Measurements from ENCODE around the gene XPO1. TPM values are rescaled to one million over a fixed set of nuclear protein-coding genes. Genes with fewer than 3 reads are reported as not detected.
"Not testable (repeated sequence)": the region's sequence is repeated elsewhere in the genome, so short reads cannot be mapped to it uniquely, and the experiment has no call there.

Gene XPO1
- total RNA-seq, 1 experiment from 2014 or later, result 209 TPM

DNA sequence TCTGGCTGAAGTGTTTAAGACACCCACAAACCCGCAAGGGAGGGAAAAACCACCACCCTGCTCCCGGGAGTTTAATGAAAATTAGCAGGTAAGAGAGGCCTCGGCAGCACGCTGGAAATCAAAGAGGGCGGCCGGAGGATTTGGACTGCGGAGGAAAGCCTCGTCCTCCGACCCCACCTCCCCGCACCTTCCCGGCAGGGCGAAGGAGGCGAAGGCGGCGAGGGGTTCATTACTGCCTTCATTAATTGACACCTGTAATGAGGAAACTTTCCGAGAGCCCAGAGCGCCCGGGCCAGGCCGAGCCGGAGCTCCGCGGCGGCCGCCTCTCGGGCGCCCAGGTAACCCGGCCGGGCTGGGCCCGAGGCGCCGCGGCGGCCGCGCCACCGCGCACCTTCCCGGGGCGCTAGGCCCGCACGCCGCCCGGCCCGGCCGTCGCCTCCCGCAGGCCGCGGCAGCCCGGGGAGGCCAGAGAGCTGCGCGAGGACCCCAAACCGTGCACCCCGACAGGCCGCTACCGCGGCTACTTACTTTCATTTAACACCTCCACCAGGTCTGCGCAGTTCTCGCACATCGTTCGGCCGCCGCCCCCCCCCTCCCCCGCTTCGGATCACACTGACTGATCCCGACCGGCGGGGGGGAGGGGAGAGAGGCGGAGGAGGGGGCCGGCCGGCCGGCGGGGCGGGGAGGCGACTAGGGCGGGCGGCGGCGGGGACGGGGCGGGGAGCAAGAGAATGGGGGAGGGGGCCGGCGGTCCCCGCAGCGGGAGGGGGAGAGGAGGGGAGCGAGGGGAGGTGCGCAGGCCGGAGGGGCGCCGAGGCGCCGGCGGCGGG lies 67.8 kb downstream of the XPO1 start:
- DNase-seq (ENCODE audit: extremely low read depth, low read depth), result peak; percentile 80

DNA sequence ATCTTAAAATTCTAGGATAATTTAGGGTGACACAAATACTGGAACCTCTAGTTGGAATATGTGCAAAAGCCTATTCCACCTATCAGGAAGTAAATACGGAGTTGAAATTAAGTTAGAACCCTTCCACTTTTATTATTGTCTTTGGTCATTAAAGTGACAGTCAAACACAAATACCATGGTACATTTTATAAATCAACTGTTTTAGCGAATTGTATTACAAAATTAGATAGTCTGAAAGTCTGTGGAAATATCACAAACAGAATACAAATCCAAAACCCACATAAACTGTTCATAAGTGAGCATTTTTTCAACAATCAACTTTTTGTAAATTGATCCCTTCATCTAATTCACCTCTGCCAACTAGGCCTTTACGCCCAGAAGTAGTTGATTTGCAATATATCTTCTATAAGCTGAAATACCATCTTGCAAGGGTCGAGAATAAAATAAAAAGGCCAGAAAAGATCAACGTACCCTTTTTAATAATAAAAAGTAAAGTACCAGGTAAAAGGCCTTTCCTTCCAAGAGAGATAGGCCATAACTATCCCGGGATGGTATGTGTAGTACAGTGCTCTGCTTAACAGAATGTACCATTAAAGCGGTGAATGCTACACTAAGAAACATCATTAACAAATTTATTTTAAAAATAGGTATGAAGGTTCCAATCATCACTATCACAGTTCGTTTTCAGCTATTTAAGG lies 68.6 kb downstream of the XPO1 start:
- no peak for DNase-seq (ENCODE audit: extremely low read depth, low read depth)

DNA sequence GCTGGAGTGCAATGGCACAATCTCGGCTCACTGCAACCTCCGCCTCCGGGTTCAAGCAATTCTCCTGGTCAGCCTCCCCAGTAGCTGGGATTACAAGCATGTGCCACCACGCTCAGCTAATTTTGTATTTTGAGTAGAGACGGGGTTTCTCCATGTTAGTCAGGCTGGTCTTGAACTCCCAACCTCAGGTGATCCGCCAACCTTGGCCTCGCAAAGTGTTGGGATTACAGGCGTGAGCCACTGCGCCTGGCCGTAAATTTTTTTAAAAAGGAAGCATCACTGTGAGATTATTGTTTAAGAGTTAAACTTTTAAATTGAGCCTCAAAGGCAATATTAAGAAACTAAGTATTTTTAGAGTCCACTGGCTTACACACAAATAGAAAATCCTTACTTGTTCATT lies 69.9 kb downstream of the XPO1 start:
- DNase-seq (ENCODE audit: extremely low read depth, low read depth), result not testable (repeated sequence)

DNA sequence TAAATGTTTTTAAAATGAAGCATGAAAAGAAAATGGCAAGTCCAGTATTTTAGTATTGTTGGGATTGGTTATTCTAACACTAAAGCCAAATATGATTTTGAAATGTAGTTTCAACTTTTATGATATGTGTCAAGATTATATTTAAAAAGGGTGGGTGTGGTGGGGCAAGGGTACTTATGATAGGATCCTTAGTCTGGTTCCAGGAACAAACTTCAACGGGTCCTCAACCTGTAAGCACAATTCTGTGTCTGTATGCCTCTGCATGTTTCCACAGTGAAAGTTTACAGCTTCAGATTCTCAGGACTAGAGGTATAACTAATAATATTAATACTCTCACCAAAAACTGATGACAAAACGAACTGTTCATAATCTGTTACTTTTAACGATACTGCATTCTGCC lies 73.1 kb downstream of the XPO1 start:
- DNase-seq (ENCODE audit: extremely low read depth, low read depth), result no peak

DNA sequence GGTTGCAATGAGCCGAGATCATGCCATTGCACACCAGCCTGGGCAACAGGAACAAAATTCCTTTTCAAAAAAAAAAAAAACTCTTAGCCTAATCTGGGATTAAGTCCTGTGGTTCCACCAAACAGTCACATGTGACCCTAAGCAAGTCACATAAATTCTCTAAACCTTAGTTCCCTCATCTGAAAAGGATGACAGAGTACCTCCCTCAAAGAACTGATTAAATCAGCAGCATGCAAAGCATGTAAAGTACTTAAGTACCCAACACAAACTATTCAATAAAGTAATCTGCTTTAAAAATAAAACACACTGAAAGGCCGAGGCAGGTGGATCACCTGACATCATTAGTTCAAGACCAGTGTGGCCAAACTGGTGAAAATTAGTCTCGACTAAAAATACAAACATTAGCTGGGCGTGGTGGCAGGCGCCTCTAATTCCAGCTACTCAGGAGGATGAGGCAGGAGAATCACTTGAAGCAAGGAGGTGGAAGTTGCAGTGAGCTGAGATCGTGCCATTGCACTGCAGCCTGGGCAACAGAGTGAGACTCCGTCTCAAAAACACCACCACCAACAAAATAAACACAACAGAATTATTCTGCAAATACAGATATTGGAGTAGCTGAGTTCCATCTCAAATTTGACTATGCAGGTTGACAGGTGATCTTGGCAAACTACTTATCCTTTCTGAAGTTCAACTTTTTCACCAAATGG lies 74.2 kb downstream of the XPO1 start:
- DNase-seq (ENCODE audit: extremely low read depth, low read depth), result no peak

DNA sequence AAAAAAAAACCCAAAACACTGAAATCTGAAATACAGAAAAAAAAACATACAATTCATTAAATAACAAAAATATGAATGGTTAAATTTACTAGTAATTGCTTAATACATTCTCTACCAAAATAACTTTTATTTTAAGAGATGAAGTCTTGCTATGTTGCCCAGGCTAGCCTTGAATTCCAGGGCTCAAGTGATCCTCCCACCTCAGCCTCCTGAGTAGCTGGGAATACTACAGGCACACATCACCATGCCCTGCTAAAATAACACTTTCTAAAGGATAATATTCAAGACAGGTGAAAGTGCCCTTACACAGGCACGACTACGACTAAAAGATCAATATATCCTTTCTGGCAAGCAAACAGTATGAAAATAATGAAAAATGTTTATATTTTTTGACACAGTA lies 76.8 kb downstream of the XPO1 start:
- no peak for DNase-seq (ENCODE audit: extremely low read depth, low read depth)

DNA sequence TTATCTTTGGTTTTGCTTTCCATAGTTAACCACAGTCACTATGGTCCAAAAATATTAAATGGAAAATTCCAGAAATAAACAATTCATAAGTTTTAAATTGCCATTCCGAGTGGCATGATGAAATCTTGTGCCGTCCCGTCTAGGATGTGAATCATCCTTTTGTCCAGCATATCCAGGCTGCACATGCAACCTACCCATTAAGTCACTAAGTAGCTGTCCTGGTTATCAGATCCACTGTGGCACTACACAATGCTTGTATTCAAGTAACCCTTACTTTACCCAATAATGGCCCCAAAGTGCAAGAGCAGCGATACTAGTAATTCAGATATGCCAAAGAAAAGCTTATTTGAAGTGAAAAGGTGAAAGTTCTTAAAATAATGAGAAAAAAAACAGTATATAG lies 78.0 kb downstream of the XPO1 start:
- peak; percentile 28 for DNase-seq (ENCODE audit: extremely low read depth, low read depth)

DNA sequence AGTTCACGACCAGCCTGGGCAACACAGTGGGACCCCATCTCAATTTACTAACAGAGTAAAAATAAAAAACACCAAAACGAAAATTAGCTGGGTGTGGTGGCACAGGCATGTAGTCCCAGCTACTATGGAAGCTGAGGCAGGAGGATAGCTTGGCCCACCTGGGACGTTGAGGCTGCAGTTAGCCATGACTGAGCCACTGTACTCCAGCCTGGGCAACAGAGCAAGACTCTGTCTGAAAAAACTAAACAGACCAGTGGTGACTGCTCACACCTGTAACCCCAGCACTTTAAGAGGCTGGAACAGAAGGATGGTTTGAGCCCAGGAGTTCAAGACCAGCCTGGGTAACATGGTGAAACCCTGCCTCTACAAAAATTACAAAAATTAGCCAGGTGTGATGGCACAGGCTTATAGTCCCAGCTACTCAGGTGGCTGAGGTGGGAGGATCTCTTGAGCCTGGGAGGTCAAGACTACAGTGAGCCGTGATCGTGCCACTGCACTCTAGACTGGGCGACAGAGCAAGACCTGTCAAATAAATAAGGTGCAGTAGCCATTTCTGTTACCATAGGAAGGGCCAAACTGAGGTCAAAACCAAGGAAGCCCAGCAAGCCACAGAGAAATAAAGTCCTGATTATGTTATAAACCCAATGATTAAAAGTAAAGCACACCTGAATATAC lies 81.3 kb downstream of the XPO1 start:
- DNase-seq (ENCODE audit: extremely low read depth, low read depth), result no peak

DNA sequence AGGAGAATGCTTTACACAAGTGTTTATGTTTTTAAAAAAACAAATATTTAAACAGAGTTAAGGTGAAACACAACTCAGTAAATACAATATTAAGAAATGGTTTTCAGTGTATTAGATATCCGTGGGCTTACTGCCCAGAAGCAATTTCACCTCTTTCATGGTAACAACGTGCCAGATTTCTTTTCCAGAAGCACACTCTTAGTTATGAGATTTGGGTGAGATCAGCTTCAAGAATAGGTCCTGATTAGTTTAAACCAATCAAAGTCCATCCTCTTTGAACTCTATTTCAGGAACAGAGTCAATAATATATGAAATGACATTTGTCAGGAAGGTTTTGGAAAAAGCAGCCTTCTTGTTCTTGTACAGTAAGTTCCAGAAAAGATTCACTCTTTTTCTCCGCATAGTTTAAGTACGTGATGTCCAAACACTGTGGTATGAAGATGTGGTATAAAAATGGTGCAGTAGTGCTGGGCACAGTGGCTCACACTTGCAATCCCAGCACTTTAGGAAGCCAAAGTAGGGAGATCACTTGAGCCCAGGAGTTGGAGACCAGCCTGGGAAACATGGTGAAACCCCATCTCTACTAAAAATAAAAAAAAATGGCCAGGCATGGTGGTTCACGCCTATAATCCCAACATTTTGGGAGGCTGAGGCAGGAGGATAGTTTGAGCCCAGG lies 81.9 kb downstream of the XPO1 start:
- DNase-seq (ENCODE audit: extremely low read depth, low read depth), result no peak

DNA sequence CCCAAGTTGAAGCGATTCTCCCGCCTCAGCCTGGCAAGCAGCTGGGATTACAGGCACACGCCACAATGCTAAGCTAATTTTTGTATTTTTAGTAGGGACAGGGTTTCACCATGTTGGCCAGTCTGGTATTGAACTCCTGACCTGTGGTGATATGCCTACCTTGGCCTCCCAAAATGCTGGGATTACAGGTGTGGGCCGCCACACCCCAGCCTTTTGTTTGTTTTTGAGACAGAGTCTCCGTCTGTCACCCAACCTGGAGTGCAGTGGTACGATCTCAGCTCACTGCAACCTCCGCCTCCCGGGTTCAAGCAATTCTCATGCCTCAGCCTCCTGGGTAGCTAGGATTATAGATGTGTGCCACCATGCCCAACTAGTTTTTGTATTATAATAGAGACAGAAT lies 83.2 kb downstream of the XPO1 start:
- not testable (repeated sequence) for DNase-seq (ENCODE audit: extremely low read depth, low read depth)

DNA sequence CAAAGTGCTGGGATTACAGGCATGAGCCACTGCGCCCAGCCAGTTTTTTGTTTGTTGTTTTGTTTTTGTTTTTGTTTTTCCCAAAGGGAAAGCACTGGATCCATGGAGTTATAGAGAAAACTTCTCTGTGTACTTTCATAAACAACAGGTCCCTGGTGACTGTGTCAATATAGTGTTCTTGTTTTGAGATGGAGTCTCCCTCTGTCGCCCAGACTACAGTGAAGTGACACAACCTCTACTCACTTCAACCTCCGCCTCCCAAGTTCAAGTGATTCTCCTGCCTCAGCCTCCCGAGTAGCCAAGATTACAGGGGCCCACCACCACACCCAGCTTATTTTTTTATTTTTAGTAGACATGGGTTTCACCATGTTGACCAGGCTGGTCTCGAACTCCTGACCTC lies 83.8 kb downstream of the XPO1 start:
- no peak for DNase-seq (ENCODE audit: extremely low read depth, low read depth)

DNA sequence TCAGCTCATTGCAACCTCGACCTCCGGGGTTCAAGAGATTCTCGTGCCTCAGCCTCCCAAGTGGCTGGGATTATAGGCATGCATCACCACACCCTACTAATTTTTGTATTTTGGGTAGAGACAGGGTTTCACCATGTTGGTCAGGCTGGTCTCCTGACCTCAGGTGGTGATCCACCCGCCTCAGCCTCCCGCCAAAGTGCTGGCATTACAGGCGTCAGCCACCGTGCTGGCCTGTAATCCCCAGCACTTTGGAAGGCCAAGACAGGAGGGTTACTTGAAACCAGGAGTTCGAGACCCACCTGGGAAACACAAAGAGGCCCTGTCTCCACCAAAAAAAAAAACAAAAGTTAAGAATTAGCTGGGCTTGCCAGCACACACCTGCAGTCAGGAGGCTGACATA lies 85.8 kb downstream of the XPO1 start:
- no peak for DNase-seq (ENCODE audit: extremely low read depth, low read depth)

DNA sequence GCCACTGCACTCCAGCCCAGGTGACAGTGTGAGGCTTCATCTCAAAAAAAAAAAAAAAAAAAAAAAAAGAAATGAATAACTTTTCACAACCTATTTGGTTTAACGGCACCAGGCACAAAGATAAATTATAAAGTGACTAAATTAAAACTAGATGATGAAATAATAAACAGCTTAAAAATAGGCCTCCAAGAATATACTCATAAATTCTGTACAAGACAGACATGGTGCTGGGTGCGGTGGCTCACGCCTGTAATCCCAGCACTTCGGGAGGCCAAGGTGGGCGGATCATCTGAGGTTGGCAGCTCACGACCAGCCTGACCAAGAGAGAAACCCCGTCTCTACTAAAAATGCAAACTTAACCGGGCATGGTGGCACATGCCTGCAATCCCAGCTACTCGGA lies 87.0 kb downstream of the XPO1 start:
- DNase-seq (ENCODE audit: extremely low read depth, low read depth), result no peak

DNA sequence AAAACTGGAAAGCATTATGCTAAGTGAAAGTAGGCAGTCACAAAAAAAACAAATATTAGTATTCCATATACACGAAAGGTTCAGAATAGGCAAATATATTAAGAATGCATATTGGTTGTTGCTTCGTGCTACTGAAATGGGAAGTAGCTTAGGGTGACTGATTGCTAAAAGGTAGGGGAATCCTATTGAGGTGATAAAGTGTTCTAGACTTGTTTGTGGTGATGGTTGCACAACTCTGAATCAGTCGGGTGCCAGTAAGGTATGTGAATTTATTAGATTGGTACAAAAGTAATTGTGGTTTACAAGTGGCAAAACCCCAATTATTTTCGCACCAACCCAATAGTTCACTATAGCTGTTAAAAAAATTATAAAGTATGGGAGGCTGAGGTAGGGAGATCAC lies 88.0 kb downstream of the XPO1 start:
- DNase-seq (ENCODE audit: extremely low read depth, low read depth), result no peak

DNA sequence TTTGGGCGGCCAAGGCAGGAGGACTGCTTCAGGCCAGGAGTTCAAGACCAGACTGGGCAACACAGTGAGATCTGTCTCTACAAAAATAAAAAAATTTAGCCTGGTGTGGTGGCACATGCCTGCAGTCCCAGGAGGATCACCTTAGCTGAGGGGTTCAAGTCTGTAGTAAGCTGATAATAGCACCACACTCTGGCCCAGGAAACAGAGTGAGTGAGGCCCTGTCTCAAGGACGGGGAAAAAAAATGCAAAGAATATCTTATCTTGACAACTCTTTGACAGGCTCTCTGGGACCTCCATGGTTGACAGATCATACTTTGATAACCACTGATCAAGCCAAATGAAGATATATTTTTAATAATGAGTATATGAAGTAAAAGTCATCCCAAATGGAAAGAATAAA lies 89.9 kb downstream of the XPO1 start:
- no peak for DNase-seq (ENCODE audit: extremely low read depth, low read depth)

DNA sequence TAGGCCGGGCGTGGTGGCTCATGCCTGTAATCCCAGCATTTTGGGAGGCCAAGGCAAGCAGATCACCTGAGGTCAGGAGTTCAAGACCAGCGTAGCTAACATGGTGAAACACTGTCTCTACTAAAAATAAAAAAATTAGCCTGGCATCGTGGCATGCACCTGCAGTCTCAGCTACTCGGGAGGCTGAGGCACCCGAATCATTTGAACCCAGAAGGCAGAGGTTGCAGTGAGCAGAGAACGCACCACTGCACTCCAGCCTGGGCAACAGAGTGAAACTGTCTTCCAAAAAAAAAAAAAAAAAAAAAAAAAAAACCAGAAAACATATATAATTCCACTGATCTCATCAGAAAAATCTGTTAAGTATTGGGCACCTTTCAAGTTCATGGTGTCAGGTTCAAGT lies 91.2 kb downstream of the XPO1 start:
- DNase-seq (ENCODE audit: extremely low read depth, low read depth), result not testable (repeated sequence)

DNA sequence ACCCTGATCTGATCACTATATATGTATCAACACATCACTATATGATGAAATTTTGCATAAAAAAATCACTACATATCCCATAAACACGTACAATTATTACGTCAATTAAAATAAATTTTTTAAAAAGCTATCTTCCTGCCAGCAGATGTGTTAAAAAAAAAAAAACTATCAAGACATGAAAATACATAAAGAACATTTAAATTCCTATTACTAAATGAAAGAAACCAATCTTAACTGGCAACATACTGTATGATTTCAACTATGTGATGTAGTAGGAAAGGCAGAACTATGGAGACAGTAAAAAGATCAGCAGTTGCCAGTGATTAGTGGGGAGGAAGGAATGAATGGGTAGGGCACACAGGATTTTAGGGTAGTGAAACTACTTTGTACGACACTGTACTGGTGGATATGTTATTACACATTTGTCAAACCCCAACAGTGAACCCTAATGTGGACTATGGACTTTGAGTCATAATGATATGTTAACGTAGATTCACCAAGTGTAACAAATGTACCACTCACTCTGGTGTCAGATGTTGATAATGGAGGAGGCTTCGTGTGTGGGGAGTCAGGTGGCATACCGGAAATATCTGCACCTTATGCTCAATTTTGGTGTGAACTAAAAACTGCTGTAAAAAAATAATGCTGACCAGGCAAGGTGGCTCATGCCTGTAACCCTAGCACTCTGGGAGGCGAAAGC lies 94.7 kb downstream of the XPO1 start:
- DNase-seq (ENCODE audit: extremely low read depth, low read depth), result no peak

DNA sequence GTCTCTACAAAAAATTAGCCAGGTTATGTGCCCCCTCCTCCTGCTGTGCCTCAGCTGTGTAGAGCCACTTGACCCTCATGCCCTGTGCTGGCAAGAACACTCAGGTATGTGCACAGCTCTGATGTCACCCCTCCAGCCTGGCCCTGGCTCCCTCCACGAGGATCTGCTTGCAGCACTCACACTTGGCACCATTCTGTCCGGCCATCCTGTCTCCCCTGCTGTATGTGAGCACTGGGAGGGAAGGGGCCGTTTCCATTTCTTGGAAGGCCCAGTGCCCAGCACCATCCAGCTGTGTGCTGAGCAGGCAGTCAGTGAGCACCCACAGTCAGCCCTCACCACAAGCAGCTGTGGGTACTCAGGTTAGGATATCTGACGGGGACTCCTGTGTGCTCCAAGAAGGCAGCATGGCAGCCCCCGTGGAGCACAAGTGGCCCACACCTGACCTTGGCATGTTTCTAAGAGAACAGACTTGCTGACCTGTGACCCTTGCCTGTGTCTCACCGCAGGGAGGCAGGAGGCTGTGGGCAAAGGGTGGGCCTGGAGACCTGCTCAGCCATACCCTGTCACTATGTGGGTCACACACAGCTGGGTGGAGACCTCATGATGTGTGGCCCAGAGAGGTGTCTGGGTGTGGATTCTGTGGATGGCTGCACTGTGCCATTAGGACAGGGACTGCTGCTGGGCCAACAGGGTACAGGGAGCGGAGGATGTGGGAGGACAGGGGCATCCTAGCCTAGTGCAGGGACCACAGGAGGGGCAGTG lies 98.7 kb downstream of the XPO1 start:
- DNase-seq (ENCODE audit: extremely low read depth, low read depth), result no peak

DNA sequence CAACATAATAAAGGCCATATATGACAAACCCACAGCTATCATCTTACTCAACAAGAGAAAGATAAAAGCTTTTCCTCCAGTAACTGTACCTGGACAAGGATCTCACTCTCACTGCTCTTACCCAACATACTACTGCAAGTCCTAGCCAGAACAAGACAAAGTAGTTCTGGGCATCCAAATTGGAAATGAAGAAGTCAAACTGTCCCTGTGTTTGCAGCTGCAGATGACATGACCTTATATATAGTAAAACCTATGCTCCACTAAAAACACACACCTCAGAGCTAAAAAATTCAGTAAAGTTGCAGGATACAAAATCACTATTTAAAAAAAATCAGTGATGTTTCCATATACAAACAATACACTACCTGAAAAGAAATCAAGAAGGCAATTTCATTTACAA lies 99.5 kb downstream of the XPO1 start:
- DNase-seq (ENCODE audit: extremely low read depth, low read depth), result no peak

Data from NCI-H460 (cell line).